Heart left ventricle (tissue), 16 donors: ENCODE results near the gene HLA-B. TPM values are rescaled to one million over a fixed set of nuclear protein-coding genes. Genes with fewer than 3 reads are reported as not detected.

ENCODE experiments used
- ATAC-seq, 4 donors: fragments of 200-7000 bp; cut with Tn5 transposase; one replicate each; pipeline ENCODE4 v1.9.1; 2020 to 2022; ENCODE audit warnings: moderate library complexity in 4 of 4, mild to moderate bottlenecking in 3 of 4, moderate number of reproducible peaks in 1 of 4
- DNase-seq, 5 donors: peaks; one replicate each; pipeline ENCODE4 v3.0.0-alpha.2; 2020
- H3K27ac ChIP-seq, 12 donors: fragments of 200-600 bp; sonication (generic) in 4 of 12; one replicate each; pipeline versions ENCODE4 v1.5.0 to v1.8.0; 2016 to 2022; ENCODE audit warnings: mild to moderate bottlenecking in 2 of 12
- H3K27me3 ChIP-seq, 9 donors: fragments of 200-600 bp; sonication (generic) in 2 of 9; one replicate each; pipeline versions ENCODE4 v1.5.1 to v1.8.0; 2016 to 2022; ENCODE audit warnings: mild to moderate bottlenecking in 3 of 9
- H3K36me3 ChIP-seq, 9 donors: fragments of 200-600 bp; sonication (generic) in 2 of 9; one replicate each; pipeline versions ENCODE4 v1.5.0 to v1.8.0; 2018 to 2022; ENCODE audit warnings: mild to moderate bottlenecking in 2 of 9
- H3K4me1 ChIP-seq, 12 donors: fragments of 200-600 bp; sonication (generic) in 4 of 12; one replicate each; pipeline versions ENCODE4 v1.5.0 to v1.8.0; 2016 to 2022; ENCODE audit warnings: mild to moderate bottlenecking in 3 of 12
- H3K4me3 ChIP-seq, 12 donors: fragments of 200-600 bp; sonication (generic) in 4 of 12; one replicate each; pipeline versions ENCODE4 v1.5.0 to v1.8.0; 2017 to 2022; ENCODE audit warnings: mild to moderate bottlenecking in 9 of 12, moderate library complexity in 4 of 12
- H3K9me3 ChIP-seq, 12 donors: fragments of 200-600 bp; sonication (generic) in 4 of 12; one replicate each; pipeline versions ENCODE4 v1.5.0 to v1.8.0; 2016 to 2022; ENCODE audit warnings: mild to moderate bottlenecking in 1 of 12
- POLR2A ChIP-seq, 2 donors: fragments of 450-650 bp; IDR thresholded peaks; one replicate each; pipeline ENCODE4 v1.6.1; 2017; ENCODE audit warnings: antibody characterized with exemption in 2 of 2, mild to moderate bottlenecking in 2 of 2, moderate library complexity in 2 of 2
- WGBS, 4 donors: extraction: QIAGEN DNeasy Blood & Tissue Kit in 2 of 4; methylation state at CpG; one replicate each; pipeline versions ENCODE4 v1.1.5 to v1.1.7; 2013 to 2018; 5-methylcytosine and 5-hydroxymethylcytosine counted together
- intact Hi-C, 10 donors: fragments of 100-400 bp; cut with DNase I; formaldehyde crosslinking; loops; one replicate each; pipeline versions ENCODE4 v1.11.1 to v1.14.2; 2022
- polyA plus RNA-seq, 2 donors: library from polyadenylated mRNA; stranded (reverse); fragments of 200-250 nt; gene quantifications; one replicate each; pipeline ENCODE4 v1.2.3, GENCODE V29; 2013
- total RNA-seq, 9 donors: library from RNA; depleted of rRNA in 2 of 9; stranded (reverse); fragments of >200 nt in 2 of 9; fragmentation: NEBNext Ultra II Directional in 3 of 9; extraction: Animal tissue kit (Norgen Biotek cat#: 25700) in 3 of 9; gene quantifications; one replicate each; pipeline versions ENCODE4 v1.1.0 to v1.2.4, GENCODE V29; 2016 to 2023
- TF ChIP-seq, protein P1 (sequence below), 12 donors: fragments of 200-600 bp; sonication (generic) in 4 of 12; IDR thresholded peaks; one replicate each; pipeline versions ENCODE4 v1.5.0 to v1.8.0; 2018 to 2022; ENCODE audit warnings: antibody characterized with exemption in 12 of 12, mild to moderate bottlenecking in 5 of 12
- donor health status: ischemic (EF 13 %, LVEDD 7.1; RV severe dilation, severe dysfunction).
- donor health status: healthy with polysubstance abuse.
- donor health status: DM: no; HTN: yes; CAD: no.
- donor health status: DM: no; HTN: no; CAD: no.
- donor health status: ischemic (EF 25% LVEDD 6.9; RV normal size, moderate dysfunction).
- donor health status: ischemic (EF 25% LVEDD 5.7; RV mildly dilated, moderate dysfunction).
- donor health status: healthy.
- donor health status: DM: yes; HTN: yes; CAD: no.
- donor health status: ischemic (EF 35%, LVEDD 5.7; RV mildly dilated, moderate dysfunction).
- donor health status: nonischemic (EF 11% LVEDD 7.7; RV severe dilation, severe dysfunction).
- donor health status: DM: yes; HTN: yes; CAD: no.
- donor health status: PGD.
- donor health status: ischemic (EF 29% LVEDD 5.4; RV normal size, mild dysfunction).
- donor health status: nonischemic (EF 23%, LVEDD 6.1; RV moderate dilation, normal function).

Gene HLA-B
- total and polyA plus RNA-seq, 11 donors = 235 to 2,858 (median 390) TPM

- no peak for ATAC-seq
- intact Hi-C loops = no loop called here
- 33 to 77% (median 51%) methylated on average over 2 of the region's 2 CpGs for WGBS, 4 donors
- Histone ChIP-seq H3K9me3 (no peaks in the 10 kb centered on the region), H3K27me3 (peaks cover 0 to 51% (median 2%) of the 10 kb centered on the region in 9 donors), H3K4me1 (no peaks in the 10 kb centered on the region), H3K36me3 (no peaks in the 10 kb centered on the region), H3K4me3 (no peak overlapping the region), H3K27ac (no peak overlapping the region)
- no peak for DNase-seq
- TF ChIP-seq POLR2A (IDR thresholded peaks at IDR 0.05) = no peak
- TF ChIP-seq, protein P1, sequence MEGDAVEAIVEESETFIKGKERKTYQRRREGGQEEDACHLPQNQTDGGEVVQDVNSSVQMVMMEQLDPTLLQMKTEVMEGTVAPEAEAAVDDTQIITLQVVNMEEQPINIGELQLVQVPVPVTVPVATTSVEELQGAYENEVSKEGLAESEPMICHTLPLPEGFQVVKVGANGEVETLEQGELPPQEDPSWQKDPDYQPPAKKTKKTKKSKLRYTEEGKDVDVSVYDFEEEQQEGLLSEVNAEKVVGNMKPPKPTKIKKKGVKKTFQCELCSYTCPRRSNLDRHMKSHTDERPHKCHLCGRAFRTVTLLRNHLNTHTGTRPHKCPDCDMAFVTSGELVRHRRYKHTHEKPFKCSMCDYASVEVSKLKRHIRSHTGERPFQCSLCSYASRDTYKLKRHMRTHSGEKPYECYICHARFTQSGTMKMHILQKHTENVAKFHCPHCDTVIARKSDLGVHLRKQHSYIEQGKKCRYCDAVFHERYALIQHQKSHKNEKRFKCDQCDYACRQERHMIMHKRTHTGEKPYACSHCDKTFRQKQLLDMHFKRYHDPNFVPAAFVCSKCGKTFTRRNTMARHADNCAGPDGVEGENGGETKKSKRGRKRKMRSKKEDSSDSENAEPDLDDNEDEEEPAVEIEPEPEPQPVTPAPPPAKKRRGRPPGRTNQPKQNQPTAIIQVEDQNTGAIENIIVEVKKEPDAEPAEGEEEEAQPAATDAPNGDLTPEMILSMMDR (IDR thresholded peaks at IDR 0.05) = no peak
Observed at GRCh38 chr6:31317036-31317435, 39.9 kb downstream of the HLA-B start.

GRCh38 chr6:31309641-31310040 is 47.3 kb downstream of the HLA-B start:
- Histone ChIP-seq H3K4me1 (peaks cover 0 to 11% (median 4%) of the 10 kb centered on the region in 12 donors), H3K4me3 (no peak overlapping the region), H3K27ac (no peak overlapping the region), H3K27me3 (peaks cover 0 to 76% (median 8%) of the 10 kb centered on the region in 9 donors), H3K9me3 (no peaks in the 10 kb centered on the region), H3K36me3 (no peaks in the 10 kb centered on the region)
- intact Hi-C loops = no loop called here
- WGBS, 4 donors = 78 to 93% (median 84%) methylated on average over 2 of the region's 2 CpGs
- no peak for DNase-seq
- TF ChIP-seq, protein P1 (IDR thresholded peaks at IDR 0.05) = no peak
- TF ChIP-seq POLR2A (IDR thresholded peaks at IDR 0.05) = no peak
- no peak for ATAC-seq

DNA sequence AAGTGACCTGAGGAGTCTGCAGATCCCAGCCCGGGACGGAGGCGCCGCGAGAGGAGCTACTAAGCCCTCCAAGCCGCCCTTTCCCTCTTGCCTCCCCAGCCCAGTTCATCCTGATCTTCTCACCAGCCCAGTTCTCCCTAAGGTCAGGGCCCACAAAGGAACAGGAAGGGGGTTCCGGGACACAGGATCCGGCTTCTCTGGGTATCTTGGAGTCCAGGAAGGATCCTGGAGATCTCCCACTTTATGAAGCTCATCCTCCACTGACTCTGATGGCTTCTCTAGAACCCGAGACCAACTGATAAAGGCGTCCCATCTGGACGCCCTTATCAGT is 48.2 kb downstream of the HLA-B start:
- WGBS, 4 donors = 15 to 23% (median 21%) methylated on average over 2 to 11 of the region's 11 CpGs
- H3K4me3 ChIP-seq = peak overlapping the region in 11 of 12 donors; percentile 15 to 56 (median 38)
- intact Hi-C loops = no loop called here

GRCh38 chr6:31308050-31308844 is 48.7 kb downstream of the HLA-B start:
- no peak overlapping the region for H3K27ac ChIP-seq
- no peaks in the 10 kb centered on the region for H3K9me3 ChIP-seq
- peak in 3 of 5 donors; percentile 16 to 71 (median 39) for DNase-seq
- H3K36me3 ChIP-seq = no peaks in the 10 kb centered on the region
- intact Hi-C loops = no loop called here
- H3K27me3 ChIP-seq = peaks cover 0 to 62% (median 8%) of the 10 kb centered on the region in 9 donors
- WGBS, 4 donors = 4 to 94% (median 7%) methylated on average over 3 to 57 of the region's 57 CpGs
- no peak for TF ChIP-seq POLR2A (IDR thresholded peaks at IDR 0.05)
- TF ChIP-seq, protein P1 (IDR thresholded peaks at IDR 0.05) = no peak
- H3K4me3 ChIP-seq = peak overlapping the region in 11 of 12 donors; percentile 15 to 56 (median 38)
- peaks cover 0 to 11% (median 4%) of the 10 kb centered on the region in 12 donors for H3K4me1 ChIP-seq
- peak in 2 of 4 donors; percentile 36 to 63 for ATAC-seq

More for the DNA sequence above, 48.2 kb downstream of the HLA-B start:
- TF ChIP-seq, protein P1 (IDR thresholded peaks at IDR 0.05) = no peak
- no peak for TF ChIP-seq POLR2A (IDR thresholded peaks at IDR 0.05)
- DNase-seq (no peak), ATAC-seq (peak in 1 of 4 donors; percentile 18)
- Histone ChIP-seq H3K9me3 (no peaks in the 10 kb centered on the region), H3K27me3 (peaks cover 0 to 67% (median 8%) of the 10 kb centered on the region in 9 donors), H3K4me1 (peaks cover 0 to 11% (median 4%) of the 10 kb centered on the region in 12 donors), H3K36me3 (no peaks in the 10 kb centered on the region), H3K27ac (no peak overlapping the region)
